WI38 (cell line): ENCODE data around the gene ANO6.

Experiments used
- H3K4me3 ChIP-seq: 2 replicates; pipeline ENCODE4 v1.5.1; 2011; ENCODE audit warnings: low read depth, mild to moderate bottlenecking, control low read depth, low read length
- CTCF ChIP-seq: IDR thresholded peaks from 2 replicates; pipeline ENCODE4 v1.5.1; 2012; ENCODE audit warnings: low read depth, mild to moderate bottlenecking, control low read depth, low read length

The ANO6 gene

GRCh38 chr12:45292486-45293195, 76.7 kb downstream of the ANO6 start:
- H3K4me3 ChIP-seq = no peak overlapping the region
- TF ChIP-seq CTCF = no peak

- no peak for TF ChIP-seq CTCF
- no peak overlapping the region for H3K4me3 ChIP-seq
Observed at GRCh38 chr12:45294906-45295305, 79.0 kb downstream of the ANO6 start.

GRCh38 chr12:45296046-45296586, 80.2 kb downstream of the ANO6 start:
- H3K4me3 ChIP-seq = no peak overlapping the region
- no peak for TF ChIP-seq CTCF

- no peak for TF ChIP-seq CTCF
- no peak overlapping the region for H3K4me3 ChIP-seq
Observed at GRCh38 chr12:45298047-45298446, 82.2 kb downstream of the ANO6 start.

- no peak overlapping the region for H3K4me3 ChIP-seq
Observed at GRCh38 chr12:45298721-45299692, 83.1 kb downstream of the ANO6 start.

GRCh38 chr12:45302621-45303369, 86.9 kb downstream of the ANO6 start:
- no peak for TF ChIP-seq CTCF
- no peak overlapping the region for H3K4me3 ChIP-seq

More at GRCh38 chr12:45298721-45299692, 83.1 kb downstream of the ANO6 start:
- no peak for TF ChIP-seq CTCF
